WTC11 (cell line): ENCODE measurements around the gene ZMYND12.

Experiments used
- ZNF138 ChIP-seq: sonication (generic); formaldehyde crosslinking; conservative IDR thresholded peaks from 2 replicates; pipeline ENCODE4 v1.8.1; 2022; ENCODE audit warnings: mild to moderate bottlenecking, moderate library complexity, missing genetic modification reagents
- ZNF396 ChIP-seq: fragments of 250-450 bp; sonication (Bioruptor Pico); IDR thresholded peaks from 2 replicates; pipeline ENCODE4 v1.8.0; 2021; ENCODE audit warnings: mild to moderate bottlenecking, moderate library complexity, borderline replicate concordance

DNA sequence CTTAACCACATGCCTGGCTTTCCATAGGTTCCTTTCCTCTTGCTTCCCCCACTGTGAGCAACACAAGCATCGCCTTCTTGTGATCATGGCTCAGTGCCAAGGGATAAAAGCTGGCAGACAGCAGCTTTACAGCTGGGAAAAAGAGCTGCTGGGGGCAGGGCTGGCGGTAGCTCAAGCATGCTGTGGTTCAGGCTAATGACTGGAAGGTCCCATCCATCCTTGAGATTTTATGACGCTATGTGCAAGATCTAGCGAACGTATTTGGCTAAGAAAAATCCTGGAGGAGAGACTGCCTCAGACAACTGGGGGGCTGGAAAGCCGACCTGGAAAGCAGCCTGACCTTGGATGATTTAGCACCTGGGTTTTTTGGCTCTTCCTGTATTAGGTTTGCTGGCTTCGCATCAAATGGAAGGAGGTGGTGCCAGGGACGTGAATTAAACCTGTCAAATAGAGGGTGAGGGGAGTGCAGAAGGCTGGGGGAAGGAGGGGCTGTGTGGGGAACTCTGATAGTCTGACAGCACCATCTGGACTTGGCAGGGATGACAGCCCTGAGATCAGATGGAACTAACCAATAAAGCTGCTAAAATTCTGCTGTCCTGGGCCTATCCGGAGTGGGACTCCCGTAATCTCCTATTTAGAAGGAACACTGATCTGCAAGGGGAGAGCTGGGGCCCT, 34.8 kb downstream of the ZMYND12 start:
- TF ChIP-seq ZNF138 (CRISPR knock-in tag) = no peak
- no peak for TF ChIP-seq ZNF396
